HCT116 (cell line): ENCODE results near the gene LDLRAD4. TPM values are rescaled to one million over a fixed set of nuclear protein-coding genes. Genes with fewer than 3 reads are reported as not detected.

Experiments
- ATAC-seq: fragments of 200-7000 bp; cut with Tn5 transposase; 2 replicates; pipeline ENCODE4 v1.9.1; 2020; ENCODE audit warnings: mild to moderate bottlenecking, moderate library complexity
- BruUV-seq: library from RNA; stranded (reverse); fragments of 400-500 nt; replicated peaks from 2 replicates; lab custom pipeline; 2021; lab: Mats Ljungman, UMichigan
- CTCF ChIA-PET: fragments of 300-600 bp; sonication (Branson Sonifier 250); formaldehyde crosslinking; loops from one replicate; lab custom pipeline; 2021; ENCODE audit warnings: antibody characterized with exemption; lab: Charles Lee
- POLR2A ChIA-PET: fragments of 300-600, 350-600 bp; sonication (Branson Sonifier 250); formaldehyde crosslinking; loops from one replicate; lab custom pipeline; 2021; ENCODE audit warnings: antibody characterized with exemption; lab: Charles Lee
- RAD21 ChIA-PET, 2 experiments: fragments of 300-600 bp; sonication (Branson Sonifier 250); formaldehyde crosslinking; loops; one replicate each; lab custom pipeline; 2023; ENCODE audit warnings: low total read pairs in 2 of 2; ENCODE audit not compliant: uncharacterized antibody in 2 of 2, unreplicated experiment in 2 of 2, low non-redundant PET in 1 of 2; lab: Charles Lee
- DNase-seq: peaks from one replicate; pipeline ENCODE4 v3.0.0-alpha.2; 2010; ENCODE audit warnings: low read depth, low spot score
- H2AFZ ChIP-seq: fragments of 200-600 bp; shearing (Covaris generic), sonication (generic); 2 replicates; pipeline ENCODE4 v1.6.1; 2017; ENCODE audit warnings: low read depth, mixed run types, mixed read lengths, antibody characterized with exemption, low read length; ENCODE audit not compliant: poor library complexity, severe bottlenecking
- H3K27ac ChIP-seq: 2 replicates; pipeline ENCODE4 v1.5.1; 2012; ENCODE audit warnings: low read depth, low read length
- H3K27me3 ChIP-seq: fragments of 200-600 bp; sonication (generic); 2 replicates; pipeline ENCODE4 v1.6.1; 2016; ENCODE audit warnings: mixed run types, low read length, mixed read lengths; ENCODE audit not compliant: insufficient read depth
- H3K36me3 ChIP-seq, 2 experiments: fragments of 200-500 bp in 1 of 2; fragments of 200-600 bp in 1 of 2; sonication (Bioruptor generic) in 1 of 2; sonication (generic) in 1 of 2; 2 replicates each; pipeline versions ENCODE4 v1.5.1 to v1.6.1; 2014 to 2016; ENCODE audit warnings: low read length in 2 of 2, inconsistent platforms in 1 of 2, mixed read lengths in 1 of 2, mixed run types in 1 of 2; ENCODE audit not compliant: insufficient read depth in 2 of 2, control insufficient read depth in 1 of 2
- H3K4me1 ChIP-seq, 2 experiments: fragments of 200-600 bp in 1 of 2; sonication (generic) in 1 of 2; 2 replicates each; pipeline versions ENCODE4 v1.5.1 to v1.6.1; 2012 to 2017; ENCODE audit warnings: low read length in 2 of 2, inconsistent platforms in 1 of 2, mild to moderate bottlenecking in 1 of 2, mixed read lengths in 1 of 2, mixed run types in 1 of 2, moderate library complexity in 1 of 2; ENCODE audit not compliant: insufficient read depth in 2 of 2, control insufficient read depth in 1 of 2
- H3K4me2 ChIP-seq: fragments of 200-600 bp; sonication (generic); 2 replicates; pipeline ENCODE4 v1.6.1; 2017; ENCODE audit warnings: mixed run types, low read length, mixed read lengths
- H3K4me3 ChIP-seq, 2 experiments: fragments of 200-600 bp in 1 of 2; sonication (generic) in 1 of 2; replicated peaks in 1 of 2; 2 replicates each; pipeline ENCODE4 v1.5.1; 2011 to 2016; ENCODE audit warnings: low read length in 2 of 2, control low read depth in 1 of 2, low read depth in 1 of 2, mild to moderate bottlenecking in 1 of 2, mixed read lengths in 1 of 2, mixed run types in 1 of 2
- H3K79me2 ChIP-seq: fragments of 200-600 bp; sonication (generic); 2 replicates; pipeline ENCODE4 v1.6.1; 2017; ENCODE audit warnings: mild to moderate bottlenecking, mixed run types, low read length, moderate library complexity, mixed read lengths; ENCODE audit not compliant: insufficient read depth
- H3K9ac ChIP-seq: fragments of 200-600 bp; sonication (generic); 2 replicates; pipeline ENCODE4 v1.6.1; 2016; ENCODE audit warnings: low read length, mixed read lengths
- H3K9me2 ChIP-seq: fragments of 200-600 bp; sonication (generic), shearing (Covaris generic); 2 replicates; pipeline ENCODE4 v1.6.1; 2017; ENCODE audit warnings: mixed run types, mild to moderate bottlenecking, moderate library complexity; ENCODE audit not compliant: insufficient read depth
- H3K9me3 ChIP-seq, 2 experiments: fragments of 200-500 bp in 1 of 2; fragments of 200-600 bp in 1 of 2; sonication (Bioruptor generic) in 1 of 2; sonication (generic) in 1 of 2; 2 replicates each; pipeline ENCODE4 v1.6.1; 2014 to 2017; ENCODE audit warnings: low read length in 2 of 2, mixed read lengths in 2 of 2, inconsistent platforms in 1 of 2, low read depth in 1 of 2, mild to moderate bottlenecking in 1 of 2, mixed run types in 1 of 2, moderate library complexity in 1 of 2; ENCODE audit not compliant: control insufficient read depth in 1 of 2, insufficient read depth in 1 of 2
- H4K20me1 ChIP-seq: fragments of 200-600 bp; sonication (generic), shearing (Covaris generic); 2 replicates; pipeline ENCODE4 v1.6.1; 2017; ENCODE audit warnings: mixed run types, mild to moderate bottlenecking, moderate library complexity; ENCODE audit not compliant: insufficient read depth
- ELF1 ChIP-seq: IDR thresholded peaks from 2 replicates; pipeline ENCODE4 v1.6.1; 2012; ENCODE audit warnings: low read depth, borderline replicate concordance
- FOSL1 ChIP-seq: IDR thresholded peaks from 2 replicates; pipeline ENCODE4 v1.6.1; 2012; ENCODE audit warnings: low read depth
- JUND ChIP-seq: IDR thresholded peaks from 2 replicates; pipeline ENCODE4 v1.6.1; 2012
- intact Hi-C: fragments of 100-400 bp; cut with micrococcal nuclease; formaldehyde crosslinking; loops from 2 replicates; pipeline ENCODE4 v1.10.0; 2022
- total RNA-seq: library from RNA; stranded (reverse); gene quantifications from one replicate; pipeline ENCODE4 v1.2.1, GENCODE V29; 2021; ENCODE audit not compliant: unreplicated experiment
- TF ChIP-seq, protein P1 (sequence below): IDR thresholded peaks from 2 replicates; pipeline ENCODE4 v1.6.1; 2012

Gene LDLRAD4
- total RNA-seq, 1 experiment from 2014 or later, result 1.2 TPM

DNA sequence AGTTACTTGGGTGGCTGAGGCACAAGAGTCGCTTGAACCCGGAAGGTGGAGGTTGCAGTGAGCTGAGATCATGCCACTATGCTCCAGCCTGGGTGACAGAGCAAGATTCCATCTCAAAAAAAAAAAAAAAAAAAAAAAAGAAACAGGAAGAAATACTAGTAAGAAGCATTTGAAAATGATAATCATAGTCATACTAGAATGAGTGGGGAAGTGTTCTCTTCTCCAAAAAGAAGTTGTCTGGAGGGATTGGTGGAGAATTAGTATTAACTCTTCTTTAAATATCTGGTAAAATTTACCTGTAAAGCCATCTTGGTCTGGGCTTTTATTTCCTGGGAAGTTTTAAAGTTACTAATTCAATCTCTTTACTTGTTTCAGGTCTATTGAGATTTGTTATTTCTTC is 376.0 kb downstream of the LDLRAD4 start:
- H4K20me1 ChIP-seq, result no peaks in the 10 kb centered on the region
- no peaks in the 10 kb centered on the region for H3K36me3 ChIP-seq
- H3K4me3 ChIP-seq, result no peak overlapping the region
- H3K9me2 ChIP-seq, result no peaks in the 10 kb centered on the region
- BruUV-seq, result no TSS peak
- H3K9ac ChIP-seq, result no peak overlapping the region
- ATAC-seq (no peak), DNase-seq (no peak)
- H3K4me1 ChIP-seq, result no peaks in the 10 kb centered on the region
- intact Hi-C loops, result no loop called here
- H3K4me2 ChIP-seq, result no peak overlapping the region
- H2AFZ ChIP-seq, result no peak overlapping the region
- H3K9me3 ChIP-seq, result peaks cover 8 to 20% of the 10 kb centered on the region in 2 experiments; a peak in 3 of 4 replicates
- no peak overlapping the region for H3K27ac ChIP-seq
- ChIA-PET RAD21 (interaction anchor here in 1 of 2 experiments (0.7 kb wide), 1 partner anchor 493 kb away, joined by 5 read pairs; no protein-coding TSS in a partner anchor), CTCF (no interaction called here), POLR2A (no interaction called here)
- no peaks in the 10 kb centered on the region for H3K27me3 ChIP-seq
- no peaks in the 10 kb centered on the region for H3K79me2 ChIP-seq
- TF ChIP-seq JUND, result no peak
- no peak for TF ChIP-seq ELF1
- TF ChIP-seq, all 23 proteins: peak for 0

GRCh38 chr18:13597068-13597467 is 378.5 kb downstream of the LDLRAD4 start:
- ATAC-seq (no peak), DNase-seq (no peak)
- H3K36me3 ChIP-seq, result no peaks in the 10 kb centered on the region
- no TSS peak for BruUV-seq
- H3K27ac ChIP-seq, result no peak overlapping the region
- H3K4me2 ChIP-seq, result no peak overlapping the region
- no peaks in the 10 kb centered on the region for H4K20me1 ChIP-seq
- no peaks in the 10 kb centered on the region for H3K9me2 ChIP-seq
- CTCF ChIA-PET, result no interaction called here
- TF ChIP-seq, protein P1, sequence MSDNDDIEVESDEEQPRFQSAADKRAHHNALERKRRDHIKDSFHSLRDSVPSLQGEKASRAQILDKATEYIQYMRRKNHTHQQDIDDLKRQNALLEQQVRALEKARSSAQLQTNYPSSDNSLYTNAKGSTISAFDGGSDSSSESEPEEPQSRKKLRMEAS, result no peak
- 0 out of 2 replicates have a peak, but pooled peaks have one; percentile 16 for TF ChIP-seq FOSL1
- TF ChIP-seq, all 23 proteins: peak for 1
- Histone ChIP-seq H3K27me3 (no peaks in the 10 kb centered on the region), H3K4me1 (no peaks in the 10 kb centered on the region), H3K4me3 (no peak overlapping the region), H3K9me3 (peaks cover 8 to 20% of the 10 kb centered on the region in 2 experiments; a peak in 3 of 4 replicates), H3K9ac (no peak overlapping the region), H2AFZ (no peak overlapping the region), H3K79me2 (no peaks in the 10 kb centered on the region)
- POLR2A ChIA-PET, result no interaction called here
- RAD21 ChIA-PET, result no interaction called here
- intact Hi-C loops, result no loop called here
